HG02610 (cell line): ENCODE measurements around the gene ABHD1.
"Not testable (repeated sequence)": the region's sequence is repeated elsewhere in the genome, so short reads cannot be mapped to it uniquely, and the experiment has no call there.

Experiments used
- ATAC-seq: cut with Tn5 transposase; IDR thresholded peaks from one replicate; pipeline ENCODE4 v1.9.1; 2021; ENCODE audit warnings: mild to moderate bottlenecking, moderate library complexity; ENCODE audit not compliant: unreplicated experiment

The ABHD1 gene

DNA sequence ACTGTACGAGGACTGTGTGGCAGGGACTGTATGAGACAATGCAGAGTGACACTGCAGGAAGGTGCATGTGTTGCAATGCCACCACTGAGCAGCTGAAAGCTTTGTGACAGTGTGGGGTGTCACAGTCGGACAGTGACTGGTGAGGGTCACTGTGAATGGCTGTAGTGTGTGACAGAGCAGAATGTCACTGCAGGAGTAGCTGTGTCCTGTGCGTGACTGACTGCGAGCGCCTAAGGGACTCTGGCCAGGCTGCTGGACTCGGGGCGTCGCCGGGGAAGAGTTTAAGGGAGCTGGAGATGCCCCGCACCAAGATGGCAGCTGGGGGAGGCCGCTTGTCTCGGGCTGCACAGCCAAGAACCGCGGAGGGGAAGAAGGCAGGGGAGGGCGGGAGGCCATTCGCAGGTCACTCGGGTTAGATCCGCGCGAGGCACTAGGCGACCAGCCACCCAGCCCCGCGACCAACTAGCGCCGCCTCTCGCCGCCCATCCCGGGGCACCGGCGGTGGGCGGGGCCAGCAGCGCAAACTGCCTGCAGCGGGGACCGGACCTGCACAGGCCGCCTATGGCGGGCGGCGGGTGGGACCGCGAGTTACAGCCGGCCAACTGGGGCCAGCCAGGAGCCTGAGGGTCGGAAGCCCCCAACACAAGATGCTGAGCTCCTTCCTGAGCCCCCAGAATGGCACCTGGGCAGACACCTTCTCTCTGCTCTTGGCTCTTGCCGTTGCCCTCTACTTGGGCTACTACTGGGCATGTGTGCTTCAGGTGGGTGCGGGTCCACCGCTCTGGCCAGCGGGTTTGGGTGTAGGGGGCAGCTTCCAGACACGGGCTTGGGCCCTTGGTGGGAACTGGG lies at the start of gene ABHD1:
ABHD1 (plus strand) TSS at position 514 of the 849 bp plus-strand sequence; CDS start at position 648, 134 bp downstream.
- peak; percentile 66 for ATAC-seq

DNA sequence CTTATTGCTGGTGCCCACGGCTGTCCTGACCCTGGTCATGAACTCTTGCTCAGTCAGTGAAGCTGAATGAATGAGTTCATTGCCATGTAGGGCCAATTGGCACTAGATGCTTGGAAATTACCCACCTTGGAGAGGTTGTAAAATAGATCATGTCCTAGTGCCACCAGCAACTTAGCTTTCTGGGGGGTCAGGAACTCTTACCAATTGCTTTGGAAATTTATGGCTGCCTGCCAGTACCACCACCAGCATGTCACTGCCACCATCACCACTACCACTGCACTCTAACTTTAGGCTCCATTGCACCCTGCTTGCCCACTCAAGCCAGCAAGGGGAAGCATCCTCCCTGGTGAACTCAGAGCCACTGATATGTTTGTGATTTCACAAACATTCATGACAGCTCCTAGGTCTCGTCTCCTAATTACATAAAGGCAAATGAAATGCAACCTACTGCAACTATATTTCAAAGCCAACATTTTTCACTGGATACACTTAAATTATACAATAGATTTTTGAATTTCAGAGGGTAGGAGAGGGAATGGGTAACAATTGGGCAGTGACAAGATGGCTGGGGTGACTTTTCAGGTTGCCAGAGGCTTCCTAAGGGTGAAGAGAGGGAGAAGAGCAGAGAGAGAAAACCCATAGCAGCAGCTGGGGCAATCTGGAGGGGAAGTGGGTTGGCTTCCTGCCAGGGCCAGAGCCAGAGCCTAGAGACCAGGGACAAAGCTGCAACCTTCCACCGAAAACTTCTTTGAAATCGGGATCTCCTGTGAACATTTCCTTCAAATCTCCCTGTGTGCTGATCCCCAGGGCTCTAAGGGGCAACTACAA lies 48.7 kb upstream of the ABHD1 start:
- ATAC-seq = no peak

DNA sequence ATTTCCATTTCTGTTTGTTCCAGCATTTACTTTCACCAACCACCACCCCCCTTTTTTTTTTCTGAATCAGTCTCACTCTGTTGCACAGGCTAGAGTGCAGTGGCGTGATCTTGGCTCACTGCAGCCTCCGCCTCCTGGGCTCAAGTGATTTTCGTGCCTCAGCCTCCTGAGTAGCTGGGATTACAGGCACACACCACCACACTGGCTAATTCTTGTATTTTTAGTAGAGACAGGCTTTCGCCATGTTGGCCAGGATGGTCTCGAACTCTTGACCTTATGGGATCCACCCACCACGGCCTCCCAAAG lies 48.1 kb upstream of the ABHD1 start:
- ATAC-seq = not testable (repeated sequence)

DNA sequence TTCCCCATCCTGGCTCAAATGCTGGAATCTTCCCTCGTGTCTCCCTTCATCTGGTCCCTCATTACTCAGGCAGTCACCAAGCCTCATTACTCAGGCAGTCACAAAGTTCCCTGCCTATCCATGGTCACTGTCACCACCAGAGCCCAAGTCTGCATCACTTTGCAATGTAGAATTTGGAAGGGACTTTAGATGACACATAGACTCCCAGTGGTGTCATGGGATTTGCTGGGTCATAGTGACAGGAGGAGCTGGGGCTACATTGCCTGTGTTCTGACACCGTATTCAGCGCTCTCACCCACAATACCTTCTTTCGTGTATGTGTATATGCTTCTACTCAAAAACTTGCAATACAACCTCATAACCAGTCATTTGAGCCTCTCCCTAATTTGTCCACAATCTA lies 47.3 kb upstream of the ABHD1 start:
- no peak for ATAC-seq

DNA sequence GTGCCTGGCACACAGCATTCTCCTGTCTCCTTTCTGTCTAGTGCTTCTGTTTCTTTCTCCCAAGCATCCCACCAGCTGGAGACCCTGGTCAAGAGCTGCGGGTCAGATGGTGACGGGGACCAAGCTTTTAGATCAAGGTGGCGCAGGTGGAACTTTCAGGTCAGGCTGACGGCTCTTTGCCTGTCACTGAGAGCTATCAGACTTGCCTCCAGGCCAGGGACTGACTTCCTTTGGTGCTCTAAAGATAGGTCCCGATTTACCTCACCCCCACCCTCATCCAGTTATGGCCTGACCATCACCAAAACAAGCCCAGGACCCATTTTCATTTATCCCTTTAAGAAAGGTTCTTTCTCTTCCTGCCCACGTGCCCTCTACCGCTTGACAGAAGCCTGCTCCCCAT lies 46.4 kb upstream of the ABHD1 start:
- no peak for ATAC-seq

DNA sequence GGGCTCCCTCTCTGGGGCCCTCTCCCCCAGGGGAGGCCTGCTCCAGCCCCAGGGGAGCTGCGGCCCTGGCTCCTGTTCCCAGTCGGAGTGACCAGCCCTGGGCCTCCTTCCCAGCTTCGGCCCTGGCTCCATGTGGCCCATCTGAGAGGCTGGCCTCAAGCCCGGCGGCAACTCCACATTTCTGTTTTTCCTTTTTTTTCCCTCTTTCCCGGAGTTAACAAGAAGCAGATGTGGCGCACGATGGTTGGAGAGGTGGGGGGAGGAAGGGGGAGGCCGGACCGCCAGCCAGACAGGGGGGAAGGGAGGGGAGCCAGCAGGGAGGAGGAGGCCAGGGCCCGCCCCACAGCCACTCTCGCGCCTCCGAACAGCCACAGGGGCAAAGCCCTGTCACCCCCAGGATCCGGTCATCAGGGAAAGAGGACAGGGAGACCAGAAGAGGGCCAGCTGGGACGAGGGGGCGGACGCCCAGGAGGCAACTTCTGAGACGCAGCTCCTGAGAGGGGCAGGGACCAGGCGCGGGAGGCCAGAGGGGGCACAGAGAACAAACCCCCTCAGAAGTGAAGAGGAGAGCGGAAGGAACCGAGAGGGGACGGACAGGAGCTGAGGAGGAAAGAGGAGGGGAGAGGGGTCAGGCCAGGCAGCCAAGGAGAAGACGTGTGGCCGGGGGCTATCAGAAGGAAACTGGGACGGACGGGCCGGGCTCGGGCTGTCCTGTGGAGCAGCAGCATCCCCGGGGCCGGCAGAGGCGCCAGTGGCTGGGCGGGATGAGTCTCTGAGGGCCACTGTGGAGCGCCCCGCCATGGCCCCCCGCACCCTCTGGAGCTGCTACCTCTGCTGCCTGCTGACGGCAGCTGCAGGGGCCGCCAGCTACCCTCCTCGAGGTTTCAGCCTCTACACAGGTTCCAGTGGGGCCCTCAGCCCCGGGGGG lies 45.1 kb upstream of the ABHD1 start, which contains the start of gene EMILIN1:
EMILIN1 (plus strand) TSS at position 349 of the 928 bp plus-strand sequence; CDS start at position 800, 451 bp downstream.
- ATAC-seq = no peak

DNA sequence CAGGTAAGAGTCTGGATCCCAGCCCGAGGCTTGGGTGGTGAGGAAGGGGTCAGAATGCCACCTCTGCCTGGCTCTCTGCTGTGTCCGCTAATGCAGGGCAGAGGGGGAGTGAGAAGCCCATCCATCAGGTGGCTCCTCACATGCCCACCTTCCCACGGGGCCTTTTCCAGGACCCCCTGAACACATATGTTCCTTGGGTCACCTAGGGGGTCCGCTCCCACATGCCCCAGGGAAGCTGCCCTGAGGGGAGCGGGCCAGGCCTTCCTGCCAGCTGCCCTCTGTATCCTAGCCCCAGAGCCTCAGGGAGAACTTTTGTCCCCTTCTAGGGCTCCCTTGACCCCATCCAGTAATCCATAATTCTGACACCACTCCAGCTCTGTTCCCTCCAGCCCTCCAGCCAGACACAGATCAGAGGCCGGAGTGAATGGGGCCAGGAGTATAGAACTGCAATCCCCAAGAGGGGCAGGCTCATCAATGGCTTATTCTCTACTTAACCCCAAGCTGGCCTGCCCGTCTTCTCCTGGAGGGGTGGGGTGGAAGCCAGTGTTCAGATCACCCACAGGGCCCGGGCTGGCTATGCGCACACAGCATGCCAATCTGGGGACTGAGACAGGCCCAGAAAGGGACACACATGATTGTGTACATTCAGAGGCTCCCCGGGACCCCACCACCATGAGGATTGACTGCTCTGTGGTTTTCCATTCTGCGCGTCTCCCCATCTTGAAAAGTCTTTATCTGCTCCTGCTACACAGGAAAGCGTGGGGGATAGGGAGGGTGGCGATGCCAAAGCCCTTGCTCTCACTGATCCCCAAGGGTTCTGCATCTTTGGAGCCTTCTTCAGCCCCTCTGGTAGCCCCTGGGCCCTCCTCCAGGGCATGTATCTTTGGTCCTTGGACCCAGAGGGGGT lies 44.1 kb upstream of the ABHD1 start:
- no peak for ATAC-seq

DNA sequence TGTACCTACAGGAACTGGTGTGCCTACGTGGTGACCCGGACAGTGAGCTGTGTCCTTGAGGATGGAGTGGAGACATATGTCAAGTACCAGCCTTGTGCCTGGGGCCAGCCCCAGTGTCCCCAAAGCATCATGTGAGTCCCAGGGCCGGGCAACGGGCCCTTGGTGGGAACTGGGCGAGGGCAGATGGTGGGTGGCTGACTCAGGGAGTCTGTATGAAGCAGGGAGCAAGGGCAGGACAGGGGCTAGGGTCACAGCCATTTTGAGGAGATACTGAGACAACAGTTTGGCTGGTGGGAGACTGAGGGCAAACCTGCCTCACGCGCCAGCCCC lies 43.5 kb upstream of the ABHD1 start:
- ATAC-seq = no peak

DNA sequence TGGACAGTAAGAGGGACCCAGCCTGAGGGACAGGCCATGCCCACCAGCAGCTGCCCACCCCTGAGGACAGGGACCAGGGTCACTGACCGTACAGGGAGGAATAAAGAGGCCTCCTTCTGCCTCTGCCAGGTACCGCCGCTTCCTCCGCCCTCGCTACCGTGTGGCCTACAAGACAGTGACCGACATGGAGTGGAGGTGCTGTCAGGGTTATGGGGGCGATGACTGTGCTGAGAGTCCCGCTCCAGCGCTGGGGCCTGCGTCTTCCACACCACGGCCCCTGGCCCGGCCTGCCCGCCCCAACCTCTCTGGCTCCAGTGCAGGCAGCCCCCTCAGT lies 43.0 kb upstream of the ABHD1 start:
- ATAC-seq = no peak

DNA sequence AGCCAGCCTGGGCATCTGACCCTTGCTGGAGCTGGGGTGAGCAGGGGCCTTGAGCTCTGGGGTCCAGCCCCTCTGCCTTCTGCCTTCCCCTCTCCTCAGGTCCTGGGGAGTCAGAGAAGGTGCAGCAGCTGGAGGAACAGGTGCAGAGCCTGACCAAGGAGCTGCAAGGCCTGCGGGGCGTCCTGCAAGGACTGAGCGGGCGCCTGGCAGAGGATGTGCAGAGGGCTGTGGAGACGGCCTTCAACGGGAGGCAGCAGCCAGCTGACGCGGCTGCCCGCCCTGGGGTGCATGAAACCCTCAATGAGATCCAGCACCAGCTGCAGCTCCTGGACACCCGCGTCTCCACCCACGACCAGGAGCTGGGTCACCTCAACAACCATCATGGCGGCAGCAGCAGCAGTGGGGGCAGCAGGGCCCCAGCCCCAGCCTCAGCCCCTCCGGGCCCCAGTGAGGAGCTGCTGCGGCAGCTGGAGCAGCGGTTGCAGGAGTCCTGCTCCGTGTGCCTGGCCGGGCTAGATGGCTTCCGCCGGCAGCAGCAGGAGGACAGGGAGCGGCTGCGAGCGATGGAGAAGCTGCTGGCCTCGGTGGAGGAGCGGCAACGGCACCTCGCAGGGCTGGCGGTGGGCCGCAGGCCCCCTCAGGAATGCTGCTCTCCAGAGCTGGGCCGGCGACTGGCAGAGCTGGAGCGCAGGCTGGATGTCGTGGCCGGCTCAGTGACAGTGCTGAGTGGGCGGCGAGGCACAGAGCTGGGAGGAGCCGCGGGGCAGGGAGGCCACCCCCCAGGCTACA lies 41.4 kb upstream of the ABHD1 start:
- ATAC-seq = no peak

DNA sequence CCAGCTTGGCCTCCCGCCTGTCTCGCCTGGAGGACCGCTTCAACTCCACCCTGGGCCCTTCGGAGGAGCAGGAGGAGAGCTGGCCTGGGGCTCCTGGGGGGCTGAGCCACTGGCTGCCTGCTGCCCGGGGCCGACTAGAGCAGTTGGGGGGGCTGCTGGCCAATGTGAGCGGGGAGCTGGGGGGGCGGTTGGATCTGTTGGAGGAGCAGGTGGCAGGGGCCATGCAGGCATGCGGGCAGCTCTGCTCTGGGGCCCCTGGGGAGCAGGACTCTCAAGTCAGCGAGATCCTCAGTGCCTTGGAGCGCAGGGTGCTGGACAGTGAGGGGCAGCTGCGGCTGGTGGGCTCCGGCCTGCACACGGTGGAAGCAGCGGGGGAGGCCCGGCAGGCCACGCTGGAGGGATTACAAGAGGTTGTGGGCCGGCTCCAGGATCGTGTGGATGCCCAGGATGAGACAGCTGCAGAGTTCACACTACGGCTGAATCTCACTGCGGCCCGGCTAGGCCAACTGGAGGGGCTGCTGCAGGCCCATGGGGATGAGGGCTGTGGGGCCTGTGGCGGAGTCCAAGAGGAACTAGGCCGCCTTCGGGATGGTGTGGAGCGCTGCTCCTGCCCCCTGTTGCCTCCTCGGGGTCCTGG lies 40.7 kb upstream of the ABHD1 start:
- no peak for ATAC-seq

DNA sequence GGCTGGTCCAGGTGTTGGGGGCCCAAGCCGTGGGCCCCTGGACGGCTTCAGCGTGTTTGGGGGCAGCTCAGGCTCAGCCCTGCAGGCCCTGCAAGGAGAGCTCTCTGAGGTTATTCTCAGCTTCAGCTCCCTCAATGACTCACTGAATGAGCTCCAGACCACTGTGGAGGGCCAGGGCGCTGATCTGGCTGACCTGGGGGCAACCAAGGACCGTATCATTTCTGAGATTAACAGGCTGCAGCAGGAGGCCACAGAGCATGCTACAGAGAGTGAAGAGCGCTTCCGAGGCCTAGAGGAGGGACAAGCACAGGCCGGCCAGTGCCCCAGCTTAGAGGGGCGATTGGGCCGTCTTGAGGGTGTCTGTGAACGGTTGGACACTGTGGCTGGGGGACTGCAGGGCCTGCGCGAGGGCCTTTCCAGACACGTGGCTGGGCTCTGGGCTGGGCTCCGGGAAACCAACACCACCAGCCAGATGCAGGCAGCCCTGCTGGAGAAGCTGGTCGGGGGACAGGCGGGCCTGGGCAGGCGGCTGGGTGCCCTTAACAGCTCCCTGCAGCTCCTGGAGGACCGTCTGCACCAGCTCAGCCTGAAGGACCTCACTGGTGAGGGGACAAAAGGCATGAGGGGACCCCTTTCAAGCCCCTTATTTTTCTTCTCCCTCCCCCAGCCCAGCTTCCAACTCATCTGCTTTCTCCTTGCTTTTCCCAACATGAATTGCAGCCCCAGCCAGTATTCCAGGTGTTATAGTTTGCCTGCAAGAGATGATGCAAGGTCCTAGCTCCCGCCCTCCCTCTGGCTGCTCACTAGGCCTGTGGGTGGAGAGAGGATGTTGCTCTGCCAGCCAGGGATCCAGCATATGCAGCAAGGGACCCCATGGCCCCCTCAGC lies 40.0 kb upstream of the ABHD1 start:
- no peak for ATAC-seq

DNA sequence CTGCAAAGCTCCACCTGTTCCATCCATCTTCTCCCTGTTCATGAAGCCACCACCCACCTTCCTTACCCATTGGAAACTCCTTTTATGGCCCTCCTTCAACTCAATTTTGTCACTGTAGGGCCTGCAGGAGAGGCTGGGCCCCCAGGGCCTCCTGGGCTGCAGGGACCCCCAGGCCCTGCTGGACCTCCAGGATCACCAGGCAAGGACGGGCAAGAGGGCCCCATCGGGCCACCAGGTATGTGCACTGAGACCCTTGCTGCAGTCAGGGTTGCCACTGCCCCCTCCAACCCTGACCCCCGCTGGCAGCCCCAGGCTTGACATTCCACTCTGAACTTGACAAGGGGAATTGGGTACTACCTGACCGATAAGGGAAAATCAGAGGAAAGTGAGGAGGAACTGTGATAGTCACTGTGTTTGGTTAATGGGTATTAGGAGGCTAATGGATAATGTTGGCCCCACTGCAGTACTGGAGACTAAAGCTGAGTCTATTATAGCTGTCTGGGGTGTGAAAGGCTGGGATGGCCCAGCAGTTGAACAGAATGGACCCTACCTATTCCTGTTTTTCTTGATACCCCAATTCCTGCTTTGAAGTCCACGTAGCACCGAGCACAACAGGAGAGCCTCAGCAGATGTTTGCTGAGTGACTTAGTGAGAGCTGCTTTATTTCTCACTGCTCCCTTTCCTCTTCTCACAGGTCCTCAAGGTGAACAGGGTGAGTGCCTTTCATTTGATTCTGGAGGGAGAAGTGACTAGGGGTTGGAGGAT lies 39.1 kb upstream of the ABHD1 start:
- no peak for ATAC-seq

DNA sequence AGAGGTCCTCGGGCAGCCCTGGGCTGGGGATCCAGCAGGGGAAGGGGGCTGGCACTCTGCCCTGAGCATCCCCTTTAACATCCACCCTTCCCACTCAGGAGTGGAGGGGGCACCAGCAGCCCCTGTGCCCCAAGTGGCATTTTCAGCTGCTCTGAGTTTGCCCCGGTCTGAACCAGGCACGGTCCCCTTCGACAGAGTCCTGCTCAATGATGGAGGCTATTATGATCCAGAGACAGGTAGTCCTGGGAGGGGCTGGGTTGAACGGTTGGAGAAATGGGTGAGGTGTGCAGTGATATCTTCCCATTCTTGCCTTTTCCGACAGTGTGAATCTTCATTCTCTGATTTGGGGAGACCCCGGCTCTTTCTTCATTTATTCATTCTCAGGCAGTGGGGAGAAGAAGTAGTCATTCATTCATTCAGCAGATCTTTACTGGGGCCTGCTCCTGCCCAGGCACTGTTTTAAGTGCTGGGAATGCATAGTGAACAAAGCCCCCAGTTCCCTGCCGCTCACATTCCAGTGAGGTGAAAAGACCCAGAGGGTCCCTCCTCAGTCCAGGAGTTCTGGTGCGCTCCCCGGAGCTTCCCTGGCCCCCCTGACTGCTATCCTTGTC lies 38.4 kb upstream of the ABHD1 start:
- no peak for ATAC-seq

DNA sequence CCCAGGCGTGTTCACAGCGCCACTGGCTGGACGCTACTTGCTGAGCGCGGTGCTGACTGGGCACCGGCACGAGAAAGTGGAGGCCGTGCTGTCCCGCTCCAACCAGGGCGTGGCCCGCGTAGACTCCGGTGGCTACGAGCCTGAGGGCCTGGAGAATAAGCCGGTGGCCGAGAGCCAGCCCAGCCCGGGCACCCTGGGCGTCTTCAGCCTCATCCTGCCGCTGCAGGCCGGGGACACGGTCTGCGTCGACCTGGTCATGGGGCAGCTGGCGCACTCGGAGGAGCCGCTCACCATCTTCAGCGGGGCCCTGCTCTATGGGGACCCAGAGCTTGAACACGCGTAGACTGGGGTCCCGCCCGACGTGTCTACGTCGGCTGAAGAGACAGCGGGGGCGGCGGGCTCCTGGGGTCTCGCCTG lies 37.9 kb upstream of the ABHD1 start:
- peak; percentile 1 for ATAC-seq

DNA sequence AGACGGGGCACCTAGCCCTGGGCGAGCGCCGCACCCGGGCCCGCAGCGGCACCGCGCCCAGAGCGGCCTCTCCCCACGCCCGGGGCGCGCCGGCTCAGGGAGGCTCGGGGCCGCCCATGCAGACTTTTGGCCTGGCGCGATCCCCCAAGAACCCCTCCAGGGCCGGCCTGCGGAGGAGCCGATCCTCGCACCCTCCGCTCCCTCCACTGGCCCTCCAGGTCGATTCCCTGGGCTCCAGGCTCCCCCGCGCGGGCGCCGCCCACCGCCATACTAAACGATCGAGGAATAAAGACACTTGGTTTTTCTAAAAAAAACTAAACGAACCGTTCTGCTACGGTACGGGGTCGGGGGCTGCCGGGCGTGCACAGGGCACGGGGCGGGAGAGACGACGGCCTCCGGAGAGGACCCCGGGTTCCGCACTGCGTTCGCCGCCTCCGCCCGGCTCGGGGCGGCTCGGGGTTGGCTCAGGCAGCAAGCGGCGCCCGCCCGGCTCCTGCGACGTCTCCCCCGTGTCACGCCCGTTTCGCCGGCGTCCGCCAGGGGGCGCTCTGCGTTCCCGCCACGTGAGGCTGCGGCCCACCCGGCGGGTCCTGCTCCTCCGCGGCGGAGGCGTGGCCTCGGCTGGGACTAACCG lies 37.4 kb upstream of the ABHD1 start:
- peak; percentile 72 for ATAC-seq
